ENCODE data around the gene NT5C2.

DNA sequence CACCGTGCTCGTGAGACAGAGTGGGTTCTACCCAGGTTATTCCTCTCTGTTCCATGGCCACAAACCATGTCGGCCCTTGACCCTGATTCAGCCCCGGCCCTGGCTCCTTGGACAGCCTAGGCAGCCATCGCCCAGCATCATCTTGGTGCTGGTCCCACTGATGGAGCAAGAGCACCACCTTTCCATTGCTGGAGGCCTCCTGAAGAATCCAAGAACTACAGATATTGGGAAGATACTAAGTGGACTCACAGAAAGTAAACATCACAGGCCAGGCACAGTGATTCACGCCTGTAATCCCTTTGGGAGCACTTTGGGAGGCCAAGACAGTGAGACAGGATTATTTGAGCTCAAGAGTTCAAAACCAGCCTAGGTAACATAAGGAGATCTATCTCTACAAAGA is 125.1 kb downstream of the NT5C2 start:
- TF ChIP-seq POLR2A (IDR thresholded peaks at IDR 0.05): no peak
- TF ChIP-seq, protein P1, sequence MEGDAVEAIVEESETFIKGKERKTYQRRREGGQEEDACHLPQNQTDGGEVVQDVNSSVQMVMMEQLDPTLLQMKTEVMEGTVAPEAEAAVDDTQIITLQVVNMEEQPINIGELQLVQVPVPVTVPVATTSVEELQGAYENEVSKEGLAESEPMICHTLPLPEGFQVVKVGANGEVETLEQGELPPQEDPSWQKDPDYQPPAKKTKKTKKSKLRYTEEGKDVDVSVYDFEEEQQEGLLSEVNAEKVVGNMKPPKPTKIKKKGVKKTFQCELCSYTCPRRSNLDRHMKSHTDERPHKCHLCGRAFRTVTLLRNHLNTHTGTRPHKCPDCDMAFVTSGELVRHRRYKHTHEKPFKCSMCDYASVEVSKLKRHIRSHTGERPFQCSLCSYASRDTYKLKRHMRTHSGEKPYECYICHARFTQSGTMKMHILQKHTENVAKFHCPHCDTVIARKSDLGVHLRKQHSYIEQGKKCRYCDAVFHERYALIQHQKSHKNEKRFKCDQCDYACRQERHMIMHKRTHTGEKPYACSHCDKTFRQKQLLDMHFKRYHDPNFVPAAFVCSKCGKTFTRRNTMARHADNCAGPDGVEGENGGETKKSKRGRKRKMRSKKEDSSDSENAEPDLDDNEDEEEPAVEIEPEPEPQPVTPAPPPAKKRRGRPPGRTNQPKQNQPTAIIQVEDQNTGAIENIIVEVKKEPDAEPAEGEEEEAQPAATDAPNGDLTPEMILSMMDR (IDR thresholded peaks at IDR 0.05 in 8 of 11, conservative IDR thresholded peaks at IDR 0.05 in 3 of 11): no peak
